Activated T-cell treated with anti-CD3 and anti-CD28 coated beads, Interleukin-2, amount 50 U/mL, for 72 hours (primary cell): Measurements from ENCODE around the gene FSTL3. TPM values are rescaled to one million over a fixed set of nuclear protein-coding genes. Genes with fewer than 3 reads are reported as not detected.
"Not testable (repeated sequence)": the region's sequence is repeated elsewhere in the genome, so short reads cannot be mapped to it uniquely, and the experiment has no call there.

Experiments
- ATAC-seq, 2 donors: fragments of 150-1000 bp; cut with Tn5 transposase; replicated peaks in 1 of 2; 2 replicates each; pipeline ENCODE4 v1.10.0; 2021; ENCODE audit warnings: moderate library complexity in 2 of 2, mild to moderate bottlenecking in 1 of 2
- DNase-seq, 2 donors: peaks; one replicate each; pipeline ENCODE4 v3.0.0; 2021 to 2022; ENCODE audit warnings: mixed read lengths in 1 of 2
- H3K27ac Mint-ChIP-seq: one replicate; pipeline ENCODE4 v1.8.0; 2022; ENCODE audit warnings: mild to moderate bottlenecking, moderate library complexity, mixed read lengths
- H3K27me3 Mint-ChIP-seq: one replicate; pipeline ENCODE4 v1.8.0; 2022; ENCODE audit warnings: low read depth, mixed read lengths
- H3K36me3 Mint-ChIP-seq, 2 donors: one replicate each; pipeline ENCODE4 v1.8.0; 2022; ENCODE audit warnings: mixed read lengths in 2 of 2, mild to moderate bottlenecking in 1 of 2; ENCODE audit not compliant: insufficient read depth in 2 of 2
- H3K4me1 Mint-ChIP-seq: one replicate; pipeline ENCODE4 v1.8.0; 2022; ENCODE audit warnings: low read depth, mixed read lengths
- H3K4me3 Mint-ChIP-seq, 2 donors: one replicate each; pipeline ENCODE4 v1.8.0; 2022; ENCODE audit warnings: mild to moderate bottlenecking in 2 of 2, mixed read lengths in 2 of 2, moderate library complexity in 2 of 2
- H3K9me3 Mint-ChIP-seq, 2 donors: one replicate each; pipeline ENCODE4 v1.8.0; 2022; ENCODE audit warnings: mixed read lengths in 2 of 2
- total RNA-seq, 2 donors: library from RNA; stranded (reverse); gene quantifications; one replicate each; pipeline ENCODE4 v1.2.3, GENCODE V29; 2022

The FSTL3 gene
- total RNA-seq, 2 donors from 2014 or later, result 10.0 to 11.4 TPM

DNA sequence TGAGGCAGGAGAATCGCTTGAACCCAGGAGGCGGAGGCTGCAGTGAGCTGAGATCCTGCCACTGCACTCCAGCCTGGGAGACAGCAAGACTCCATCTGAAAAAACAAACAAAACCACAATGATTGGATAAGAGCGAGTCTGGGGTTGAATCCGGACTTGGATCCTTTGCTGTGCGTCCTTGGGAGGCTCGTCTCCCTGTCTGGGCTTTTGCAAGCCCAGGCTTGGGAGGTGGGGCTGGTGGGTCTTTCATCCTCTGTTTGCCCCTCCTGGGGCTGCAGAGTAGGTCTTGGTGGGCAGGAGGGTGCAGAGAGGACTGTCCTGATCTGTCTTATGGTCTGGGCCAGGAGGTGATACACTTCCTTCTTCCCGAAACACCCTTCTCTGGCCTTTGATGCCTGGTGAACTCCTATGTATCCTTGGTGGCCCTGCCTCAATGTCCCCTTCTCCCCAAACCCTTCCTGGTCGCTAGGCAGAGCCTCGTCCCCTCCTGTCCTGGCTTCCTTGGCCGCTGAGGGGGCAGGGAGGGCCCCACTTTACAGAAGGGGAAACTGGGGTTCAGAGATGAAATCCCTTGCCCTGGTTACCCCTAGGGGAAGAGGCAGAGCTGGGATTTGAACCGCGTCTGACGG lies 49.4 kb downstream of the FSTL3 start:
- Mint-ChIP-seq H3K36me3 (no peaks in the 10 kb centered on the region), H3K27ac (no peak overlapping the region), H3K4me3 (no peak overlapping the region), H3K9me3 (no peaks in the 10 kb centered on the region), H3K27me3 (no peaks in the 10 kb centered on the region), H3K4me1 (no peaks in the 10 kb centered on the region)
- DNase-seq, result no peak
- ATAC-seq, result no peak

DNA sequence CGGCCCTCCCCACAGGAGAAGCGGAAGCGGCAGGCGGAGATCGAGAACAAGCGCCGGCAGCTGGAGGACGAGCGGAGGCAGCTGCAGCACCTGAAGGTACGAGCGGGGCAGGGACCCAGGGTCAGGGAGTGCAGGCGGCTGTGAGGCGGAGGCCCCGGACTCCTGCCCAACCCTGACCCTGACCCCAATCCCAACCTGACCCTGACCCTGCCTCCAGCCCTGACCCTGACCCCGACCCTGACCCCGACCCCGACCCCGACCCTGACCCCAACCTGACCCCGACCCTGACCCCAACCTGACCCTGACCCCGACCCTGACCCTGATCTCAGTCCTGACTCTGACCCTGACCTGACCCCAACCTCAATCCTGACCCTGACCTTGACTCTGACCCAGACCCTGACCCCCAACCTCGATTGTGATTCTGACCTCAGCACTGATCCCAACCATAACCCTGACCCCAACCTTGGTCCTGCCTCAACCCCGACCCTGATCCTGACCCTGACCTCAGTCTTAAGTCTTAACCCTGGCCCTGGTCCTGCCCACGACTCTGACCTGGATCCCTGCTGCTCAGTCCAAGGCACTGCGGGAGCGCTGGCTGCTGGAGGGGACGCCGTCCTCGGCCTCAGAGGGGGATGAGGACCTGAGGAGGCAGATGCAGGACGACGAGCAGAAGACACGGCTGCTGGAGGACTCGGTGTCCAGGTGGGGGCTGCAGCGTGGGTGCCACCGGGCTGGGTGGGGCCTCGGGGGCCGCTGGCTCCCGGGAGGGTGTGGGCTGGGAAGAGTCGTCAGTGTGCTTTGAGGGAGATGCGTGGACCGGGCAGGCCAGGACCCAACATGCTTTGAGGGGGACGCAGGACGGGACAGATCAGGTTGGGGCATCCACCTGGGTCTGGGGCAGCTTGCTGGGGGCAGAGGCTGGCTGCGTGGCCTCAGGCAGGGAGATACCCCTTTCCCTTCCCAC lies 51.1 kb downstream of the FSTL3 start:
- no peaks in the 10 kb centered on the region for H3K9me3 Mint-ChIP-seq

DNA sequence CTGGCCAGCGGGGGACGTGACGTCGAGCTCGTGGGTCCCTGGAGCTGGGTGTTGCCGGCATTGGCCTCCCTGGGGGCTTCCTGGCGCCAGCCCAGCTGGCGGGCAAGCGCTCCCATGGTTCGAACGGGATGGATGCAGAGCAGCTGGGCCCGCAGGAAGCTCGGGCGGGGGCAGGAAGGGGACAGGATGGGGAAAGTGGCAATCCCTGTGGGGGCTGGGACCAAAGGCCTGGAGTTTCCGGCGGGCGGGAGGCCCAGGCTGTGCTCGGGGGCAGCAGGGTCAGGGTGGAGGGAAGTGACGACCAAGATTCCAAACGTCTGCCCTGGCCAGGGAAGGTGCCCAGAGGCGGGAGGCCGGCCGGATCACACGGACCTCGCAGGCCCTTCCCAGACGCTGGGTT lies 51.8 kb downstream of the FSTL3 start:
- H3K4me1 Mint-ChIP-seq, result peaks cover 6% of the 10 kb centered on the region
- H3K27ac Mint-ChIP-seq, result no peak overlapping the region
- DNase-seq (no peak), ATAC-seq (no peak)
- no peak overlapping the region for H3K4me3 Mint-ChIP-seq
- no peaks in the 10 kb centered on the region for H3K36me3 Mint-ChIP-seq
- H3K9me3 Mint-ChIP-seq, result no peaks in the 10 kb centered on the region
- no peaks in the 10 kb centered on the region for H3K27me3 Mint-ChIP-seq

More for the DNA sequence above, 51.1 kb downstream of the FSTL3 start:
- DNase-seq (no peak), ATAC-seq (no peak)
- H3K4me3 Mint-ChIP-seq, result no peak overlapping the region
- no peaks in the 10 kb centered on the region for H3K36me3 Mint-ChIP-seq
- H3K27ac Mint-ChIP-seq, result no peak overlapping the region
- no peaks in the 10 kb centered on the region for H3K27me3 Mint-ChIP-seq
- H3K4me1 Mint-ChIP-seq, result peaks cover under 1% of the 10 kb centered on the region

DNA sequence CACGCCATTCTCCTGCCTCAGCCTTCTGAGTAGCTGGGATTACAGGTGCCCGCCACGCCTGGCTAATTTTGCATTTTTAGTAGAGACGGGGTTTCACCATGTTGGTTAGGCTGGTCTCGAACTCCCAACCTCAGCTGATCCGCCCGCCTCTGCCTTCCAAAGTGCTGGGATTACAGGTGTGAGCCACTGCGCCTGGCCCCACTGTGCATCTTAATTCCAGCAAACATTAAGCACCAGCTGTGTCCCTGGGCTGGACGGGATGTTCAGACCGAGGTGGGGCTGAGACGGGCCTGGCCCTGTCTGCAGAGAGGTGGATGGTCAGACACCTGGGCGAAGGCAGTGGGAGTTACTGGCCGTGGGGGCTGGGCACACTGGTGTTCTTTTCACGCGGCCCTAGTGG lies 53.4 kb downstream of the FSTL3 start:
- not testable (repeated sequence) for ATAC-seq, H3K36me3 Mint-ChIP-seq, H3K27me3 Mint-ChIP-seq, H3K4me3 Mint-ChIP-seq, DNase-seq, H3K9me3 Mint-ChIP-seq, H3K27ac Mint-ChIP-seq
- peaks cover 11% of the 10 kb centered on the region for H3K4me1 Mint-ChIP-seq

DNA sequence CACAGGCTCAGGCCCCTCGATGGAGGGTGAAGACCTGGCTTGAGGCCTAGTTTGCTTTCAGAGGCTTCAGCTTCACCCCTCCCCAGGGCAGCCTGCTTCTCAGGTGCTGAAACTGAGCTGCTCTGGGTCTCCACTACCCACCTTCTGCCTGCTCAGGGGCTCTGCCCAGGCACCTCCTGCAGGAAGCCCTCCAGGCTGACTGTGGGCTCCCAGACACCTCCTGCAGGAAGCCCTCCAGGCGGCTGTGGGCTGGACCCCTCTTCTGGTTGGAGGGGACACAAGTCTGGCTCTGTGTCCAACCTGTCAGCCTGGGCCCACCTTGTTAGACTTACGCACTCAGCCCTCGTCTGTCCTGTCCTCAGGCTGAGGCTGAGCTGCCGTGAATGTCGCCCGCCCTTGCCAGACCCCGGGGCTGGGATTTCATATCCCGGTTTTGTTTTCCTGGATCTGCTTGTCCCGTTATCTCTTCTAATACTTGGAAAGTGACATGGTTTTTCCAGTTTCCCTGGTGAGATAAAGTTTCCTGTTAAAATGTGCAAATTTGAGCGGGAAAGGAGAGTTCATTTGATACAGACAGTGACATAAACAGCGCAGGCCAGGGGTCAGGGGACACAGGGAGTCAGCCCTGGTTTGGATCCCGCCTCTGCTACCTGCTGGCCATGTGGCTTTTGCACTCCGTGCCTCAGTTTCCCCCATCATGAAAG lies 53.9 kb downstream of the FSTL3 start:
- Mint-ChIP-seq H3K27me3 (no peaks in the 10 kb centered on the region), H3K4me1 (peaks cover 11% of the 10 kb centered on the region), H3K27ac (no peak overlapping the region), H3K9me3 (no peaks in the 10 kb centered on the region), H3K36me3 (no peaks in the 10 kb centered on the region), H3K4me3 (no peak overlapping the region)
- DNase-seq (no peak), ATAC-seq (no peak)

DNA sequence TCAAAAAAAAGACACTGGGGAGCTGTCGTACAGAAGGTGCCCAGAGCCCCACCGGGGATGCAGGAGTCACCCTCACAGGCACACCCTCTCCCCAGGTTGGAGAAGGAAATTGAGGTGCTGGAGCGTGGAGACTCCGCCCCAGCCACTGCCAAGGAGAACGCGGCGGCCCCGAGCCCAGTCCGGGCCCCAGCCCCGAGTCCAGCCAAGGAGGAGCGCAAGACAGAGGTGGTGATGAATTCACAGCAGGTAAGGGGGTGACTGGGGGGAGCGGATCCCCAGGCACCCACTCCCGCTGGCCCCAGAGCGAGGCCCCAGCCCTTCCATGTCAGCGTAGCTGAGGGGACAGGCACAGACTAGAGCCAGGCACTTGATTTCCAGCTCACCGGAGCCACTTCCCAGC lies 54.8 kb downstream of the FSTL3 start:
- Mint-ChIP-seq H3K4me3 (no peak overlapping the region), H3K27ac (no peak overlapping the region), H3K9me3 (no peaks in the 10 kb centered on the region), H3K36me3 (no peaks in the 10 kb centered on the region), H3K27me3 (no peaks in the 10 kb centered on the region), H3K4me1 (peaks cover 11% of the 10 kb centered on the region)
- no peak for ATAC-seq
- no peak for DNase-seq

DNA sequence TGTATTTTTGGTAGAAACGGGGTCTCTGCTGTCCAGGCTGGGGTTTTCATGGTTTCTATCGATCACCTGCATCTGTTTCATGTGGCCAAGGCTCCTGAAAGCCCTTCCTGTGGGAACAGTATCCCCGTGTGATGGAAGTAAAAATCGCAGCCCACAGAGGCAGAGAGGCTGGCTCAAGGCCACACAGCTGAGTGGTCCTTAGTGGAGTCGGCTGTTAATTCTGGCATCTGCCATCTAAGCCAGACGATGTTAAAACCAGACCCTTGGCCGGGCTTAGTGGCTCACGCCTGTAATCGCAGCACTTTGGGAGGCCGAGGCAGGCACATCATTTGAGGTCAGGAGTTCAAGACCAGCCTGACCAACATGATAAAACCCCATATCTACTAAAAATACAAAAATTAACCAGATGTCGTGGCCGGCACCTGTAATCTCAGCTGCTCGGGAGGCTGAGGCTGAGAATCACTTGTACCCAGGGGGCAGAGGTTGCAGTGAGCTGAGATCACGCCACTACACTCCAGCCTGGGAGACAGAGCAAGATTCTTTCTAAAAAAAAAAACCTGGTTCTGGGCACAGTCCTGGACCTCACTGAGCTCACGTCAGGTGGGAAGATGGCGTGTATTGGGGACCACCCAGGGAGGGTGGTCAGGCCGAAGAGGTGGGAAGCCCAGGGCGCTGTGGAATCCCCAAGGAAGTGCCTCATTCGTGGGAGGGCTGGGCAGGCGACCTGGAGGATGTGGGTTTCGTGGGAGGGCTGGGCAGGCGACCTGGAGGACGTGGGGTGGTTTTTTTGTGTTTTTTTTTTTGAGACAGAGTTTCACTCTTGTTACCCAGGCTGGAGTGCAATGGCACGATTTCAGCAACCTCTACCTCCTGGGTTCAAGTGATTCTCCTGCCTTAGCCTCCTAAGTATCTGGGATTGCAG lies 56.2 kb downstream of the FSTL3 start:
- no peaks in the 10 kb centered on the region for H3K36me3 Mint-ChIP-seq
- H3K4me1 Mint-ChIP-seq, result peaks cover 11% of the 10 kb centered on the region
- no peak for ATAC-seq
- no peak overlapping the region for H3K4me3 Mint-ChIP-seq
- H3K9me3 Mint-ChIP-seq, result no peaks in the 10 kb centered on the region
- no peak overlapping the region for H3K27ac Mint-ChIP-seq
- no peaks in the 10 kb centered on the region for H3K27me3 Mint-ChIP-seq
- DNase-seq, result no peak

Other genes with a start within 250 kb of the FSTL3 start
- 1 to 10 TPM; 1.9 to 2.5 TPM for gene SHC2, start 215.4 kb upstream of the FSTL3 start, total RNA-seq
- under 1 TPM; 0.31 to 0.32 TPM for gene MADCAM1, start 179.9 kb upstream of the FSTL3 start, total RNA-seq
- 10 to 100 TPM; 11.9 to 12.1 TPM for gene TPGS1, start 168.9 kb upstream of the FSTL3 start, total RNA-seq
- 10 to 100 TPM; 48.4 to 56.1 TPM for gene CDC34, start 144.6 kb upstream of the FSTL3 start, total RNA-seq
- gene GZMM, start 132.3 kb upstream of the FSTL3 start, total RNA-seq, result 10 to 100 TPM; 23.5 to 31.0 TPM
- 100 to 1,000 TPM; 144 to 162 TPM for gene BSG, start 103.8 kb upstream of the FSTL3 start, total RNA-seq
- 1 to 10 TPM in 1 of 2 donors, under 1 TPM in 1; 0.81 to 1.1 TPM for gene HCN2, start 86.5 kb upstream of the FSTL3 start, total RNA-seq
- 10 to 100 TPM; 62.7 to 79.0 TPM for gene POLRMT, start 42.9 kb upstream of the FSTL3 start, total RNA-seq
- not detected for gene FGF22, start 36.5 kb upstream of the FSTL3 start, total RNA-seq
- gene RNF126, start 13.2 kb upstream of the FSTL3 start, total RNA-seq, result 10 to 100 TPM; 72.8 to 91.8 TPM
- gene PRSS57, start 19.1 kb downstream of the FSTL3 start, total RNA-seq, result under 1 TPM in 1 of 2 donors, not detected in 1; 0.22 TPM
- gene PALM, start 32.5 kb downstream of the FSTL3 start, total RNA-seq, result 1 to 10 TPM in 1 of 2 donors, under 1 TPM in 1; 0.72 to 2.0 TPM
- not detected for gene MISP, start 74.7 kb downstream of the FSTL3 start, total RNA-seq
- 100 to 1,000 TPM; 515 to 611 TPM for gene PTBP1, start 121.1 kb downstream of the FSTL3 start, total RNA-seq
- gene PLPPR3, start 145.6 kb downstream of the FSTL3 start, total RNA-seq, result not detected
- gene AZU1, start 151.4 kb downstream of the FSTL3 start, total RNA-seq, result not detected
- gene PRTN3, start 164.6 kb downstream of the FSTL3 start, total RNA-seq, result not detected
- gene ELANE, start 175.9 kb downstream of the FSTL3 start, total RNA-seq, result not detected
- 1 to 10 TPM; 2.1 to 3.1 TPM for gene CFD, start 183.3 kb downstream of the FSTL3 start, total RNA-seq
- 10 to 100 TPM; 59.8 to 62.2 TPM for gene MED16, start 216.8 kb downstream of the FSTL3 start, total RNA-seq
- gene RNU6-9, start 217.1 kb downstream of the FSTL3 start, total RNA-seq, result not detected
- gene R3HDM4, start 236.8 kb downstream of the FSTL3 start, total RNA-seq, result 100 to 1,000 TPM; 109 to 126 TPM
- gene KISS1R, start 240.9 kb downstream of the FSTL3 start, total RNA-seq, result 1 to 10 TPM; 1.0 to 3.6 TPM
- 10 to 100 TPM; 31.7 to 34.0 TPM for gene ARID3A, start 249.6 kb downstream of the FSTL3 start, total RNA-seq